Transverse colon (tissue), 3 donors: ENCODE data around the gene HSPBP1.

Source experiments
- CTCF ChIP-seq, 5 experiments: fragments of 200-600 bp in 3 of 5; fragments of 450-650 bp in 2 of 5; sonication (generic) in 3 of 5; IDR thresholded peaks; 1 replicate in 2 of 5; 2 replicates in 3 of 5; pipeline ENCODE4 v1.5.1; 2016 to 2017; ENCODE audit warnings: antibody characterized with exemption in 5 of 5, inconsistent platforms in 3 of 5, mild to moderate bottlenecking in 2 of 5, moderate library complexity in 1 of 5
- EP300 ChIP-seq: sonication (generic); formaldehyde crosslinking; IDR thresholded peaks from one replicate; pipeline ENCODE4 v1.6.1; 2017; ENCODE audit warnings: antibody characterized with exemption, low read depth

- TF ChIP-seq CTCF (IDR thresholded peaks at IDR 0.05) (no peak), EP300 (no peak)
Observed at GRCh38 chr19:55249841-55250240, 30.1 kb downstream of the HSPBP1 start.
